ENCODE data around the gene COL9A1. TPM values are rescaled to one million over a fixed set of nuclear protein-coding genes. Genes with fewer than 3 reads are reported as not detected.

Gene COL9A1
- total and polyA plus RNA-seq, 2 of the 8 experiments (the other 6 are each of a cell fraction or from before 2014, with no cell fraction given): 7.9 to 18.1 TPM

DNA sequence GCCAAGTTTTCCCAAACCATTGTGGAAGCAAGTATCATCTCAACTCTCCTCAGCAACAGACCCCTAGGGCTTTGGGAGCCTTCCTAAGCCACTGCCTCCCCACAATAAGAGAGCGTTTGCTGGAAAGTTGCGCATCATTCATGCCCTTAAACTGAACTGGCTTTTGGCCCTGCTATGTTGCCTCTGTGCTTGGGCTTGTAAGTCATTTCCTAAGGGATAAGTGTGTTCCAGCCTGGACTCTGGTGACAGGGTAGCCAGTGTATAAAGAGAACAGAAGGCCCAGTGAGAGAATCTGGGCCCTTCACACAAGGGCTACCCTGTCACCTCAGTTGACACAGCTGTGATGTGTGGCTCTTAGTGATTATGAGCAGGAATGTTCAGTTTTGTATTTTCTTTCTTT is 77.8 kb downstream of the COL9A1 start (continued):
- TF ChIP-seq ATF2 (IDR thresholded peaks at IDR 0.05; ENCODE audit: low read length): no peak
- no peak for TF ChIP-seq TAF1 (IDR thresholded peaks at IDR 0.05; ENCODE audit: low read depth, low read length)
- TF ChIP-seq YY1 (IDR thresholded peaks at IDR 0.05; ENCODE audit: low read depth, low read length): no peak
- TF ChIP-seq SUZ12 (IDR thresholded peaks at IDR 0.05; ENCODE audit: low read length): no peak
- TF ChIP-seq, protein P1, sequence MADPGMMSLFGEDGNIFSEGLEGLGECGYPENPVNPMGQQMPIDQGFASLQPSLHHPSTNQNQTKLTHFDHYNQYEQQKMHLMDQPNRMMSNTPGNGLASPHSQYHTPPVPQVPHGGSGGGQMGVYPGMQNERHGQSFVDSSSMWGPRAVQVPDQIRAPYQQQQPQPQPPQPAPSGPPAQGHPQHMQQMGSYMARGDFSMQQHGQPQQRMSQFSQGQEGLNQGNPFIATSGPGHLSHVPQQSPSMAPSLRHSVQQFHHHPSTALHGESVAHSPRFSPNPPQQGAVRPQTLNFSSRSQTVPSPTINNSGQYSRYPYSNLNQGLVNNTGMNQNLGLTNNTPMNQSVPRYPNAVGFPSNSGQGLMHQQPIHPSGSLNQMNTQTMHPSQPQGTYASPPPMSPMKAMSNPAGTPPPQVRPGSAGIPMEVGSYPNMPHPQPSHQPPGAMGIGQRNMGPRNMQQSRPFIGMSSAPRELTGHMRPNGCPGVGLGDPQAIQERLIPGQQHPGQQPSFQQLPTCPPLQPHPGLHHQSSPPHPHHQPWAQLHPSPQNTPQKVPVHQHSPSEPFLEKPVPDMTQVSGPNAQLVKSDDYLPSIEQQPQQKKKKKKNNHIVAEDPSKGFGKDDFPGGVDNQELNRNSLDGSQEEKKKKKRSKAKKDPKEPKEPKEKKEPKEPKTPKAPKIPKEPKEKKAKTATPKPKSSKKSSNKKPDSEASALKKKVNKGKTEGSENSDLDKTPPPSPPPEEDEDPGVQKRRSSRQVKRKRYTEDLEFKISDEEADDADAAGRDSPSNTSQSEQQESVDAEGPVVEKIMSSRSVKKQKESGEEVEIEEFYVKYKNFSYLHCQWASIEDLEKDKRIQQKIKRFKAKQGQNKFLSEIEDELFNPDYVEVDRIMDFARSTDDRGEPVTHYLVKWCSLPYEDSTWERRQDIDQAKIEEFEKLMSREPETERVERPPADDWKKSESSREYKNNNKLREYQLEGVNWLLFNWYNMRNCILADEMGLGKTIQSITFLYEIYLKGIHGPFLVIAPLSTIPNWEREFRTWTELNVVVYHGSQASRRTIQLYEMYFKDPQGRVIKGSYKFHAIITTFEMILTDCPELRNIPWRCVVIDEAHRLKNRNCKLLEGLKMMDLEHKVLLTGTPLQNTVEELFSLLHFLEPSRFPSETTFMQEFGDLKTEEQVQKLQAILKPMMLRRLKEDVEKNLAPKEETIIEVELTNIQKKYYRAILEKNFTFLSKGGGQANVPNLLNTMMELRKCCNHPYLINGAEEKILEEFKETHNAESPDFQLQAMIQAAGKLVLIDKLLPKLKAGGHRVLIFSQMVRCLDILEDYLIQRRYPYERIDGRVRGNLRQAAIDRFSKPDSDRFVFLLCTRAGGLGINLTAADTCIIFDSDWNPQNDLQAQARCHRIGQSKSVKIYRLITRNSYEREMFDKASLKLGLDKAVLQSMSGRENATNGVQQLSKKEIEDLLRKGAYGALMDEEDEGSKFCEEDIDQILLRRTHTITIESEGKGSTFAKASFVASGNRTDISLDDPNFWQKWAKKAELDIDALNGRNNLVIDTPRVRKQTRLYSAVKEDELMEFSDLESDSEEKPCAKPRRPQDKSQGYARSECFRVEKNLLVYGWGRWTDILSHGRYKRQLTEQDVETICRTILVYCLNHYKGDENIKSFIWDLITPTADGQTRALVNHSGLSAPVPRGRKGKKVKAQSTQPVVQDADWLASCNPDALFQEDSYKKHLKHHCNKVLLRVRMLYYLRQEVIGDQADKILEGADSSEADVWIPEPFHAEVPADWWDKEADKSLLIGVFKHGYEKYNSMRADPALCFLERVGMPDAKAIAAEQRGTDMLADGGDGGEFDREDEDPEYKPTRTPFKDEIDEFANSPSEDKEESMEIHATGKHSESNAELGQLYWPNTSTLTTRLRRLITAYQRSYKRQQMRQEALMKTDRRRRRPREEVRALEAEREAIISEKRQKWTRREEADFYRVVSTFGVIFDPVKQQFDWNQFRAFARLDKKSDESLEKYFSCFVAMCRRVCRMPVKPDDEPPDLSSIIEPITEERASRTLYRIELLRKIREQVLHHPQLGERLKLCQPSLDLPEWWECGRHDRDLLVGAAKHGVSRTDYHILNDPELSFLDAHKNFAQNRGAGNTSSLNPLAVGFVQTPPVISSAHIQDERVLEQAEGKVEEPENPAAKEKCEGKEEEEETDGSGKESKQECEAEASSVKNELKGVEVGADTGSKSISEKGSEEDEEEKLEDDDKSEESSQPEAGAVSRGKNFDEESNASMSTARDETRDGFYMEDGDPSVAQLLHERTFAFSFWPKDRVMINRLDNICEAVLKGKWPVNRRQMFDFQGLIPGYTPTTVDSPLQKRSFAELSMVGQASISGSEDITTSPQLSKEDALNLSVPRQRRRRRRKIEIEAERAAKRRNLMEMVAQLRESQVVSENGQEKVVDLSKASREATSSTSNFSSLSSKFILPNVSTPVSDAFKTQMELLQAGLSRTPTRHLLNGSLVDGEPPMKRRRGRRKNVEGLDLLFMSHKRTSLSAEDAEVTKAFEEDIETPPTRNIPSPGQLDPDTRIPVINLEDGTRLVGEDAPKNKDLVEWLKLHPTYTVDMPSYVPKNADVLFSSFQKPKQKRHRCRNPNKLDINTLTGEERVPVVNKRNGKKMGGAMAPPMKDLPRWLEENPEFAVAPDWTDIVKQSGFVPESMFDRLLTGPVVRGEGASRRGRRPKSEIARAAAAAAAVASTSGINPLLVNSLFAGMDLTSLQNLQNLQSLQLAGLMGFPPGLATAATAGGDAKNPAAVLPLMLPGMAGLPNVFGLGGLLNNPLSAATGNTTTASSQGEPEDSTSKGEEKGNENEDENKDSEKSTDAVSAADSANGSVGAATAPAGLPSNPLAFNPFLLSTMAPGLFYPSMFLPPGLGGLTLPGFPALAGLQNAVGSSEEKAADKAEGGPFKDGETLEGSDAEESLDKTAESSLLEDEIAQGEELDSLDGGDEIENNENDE (IDR thresholded peaks at IDR 0.05; ENCODE audit: insufficient replicate concordance, low read length): no peak
- TF ChIP-seq ZNF274 (IDR thresholded peaks at IDR 0.05; ENCODE audit: borderline replicate concordance, extremely low read depth, low read length): no peak
- TF ChIP-seq MAFK (IDR thresholded peaks at IDR 0.05; ENCODE audit: low read depth, low read length): no peak
- TF ChIP-seq RNF2 (IDR thresholded peaks at IDR 0.05; ENCODE audit: borderline replicate concordance, low read depth, low read length, missing control alignments, poor library complexity, severe bottlenecking): no peak
- TF ChIP-seq SRF (IDR thresholded peaks at IDR 0.05; ENCODE audit: low read depth, low read length): no peak
- TF ChIP-seq POLR2AphosphoS5 (IDR thresholded peaks at IDR 0.05; ENCODE audit: low read depth, low read length): no peak
